Frontal cortex (tissue), 4 donors: ENCODE results near the gene SMIM32. TPM values are rescaled to one million over a fixed set of nuclear protein-coding genes. Genes with fewer than 3 reads are reported as not detected.

ENCODE experiments used
- DNase-seq, 2 donors: peaks; one replicate each; pipeline ENCODE4 v3.0.0; 2012; ENCODE audit warnings: low spot score in 2 of 2
- FAIRE-seq: peaks from 2 replicates; lab custom pipeline; 2012; peaks lifted over from hg19 to GRCh38; lab: Jason Lieb, UNC
- total RNA-seq: library from RNA; depleted of rRNA; stranded (reverse); fragments of >200 nt; gene quantifications from one replicate; pipeline ENCODE4 v1.2.3, GENCODE V29; 2014
- donor health status: control.
- donor health status: control.
- donor health status: control.

Gene SMIM32
- total RNA-seq, 1 donor from 2014 or later: 2.4 TPM

DNA sequence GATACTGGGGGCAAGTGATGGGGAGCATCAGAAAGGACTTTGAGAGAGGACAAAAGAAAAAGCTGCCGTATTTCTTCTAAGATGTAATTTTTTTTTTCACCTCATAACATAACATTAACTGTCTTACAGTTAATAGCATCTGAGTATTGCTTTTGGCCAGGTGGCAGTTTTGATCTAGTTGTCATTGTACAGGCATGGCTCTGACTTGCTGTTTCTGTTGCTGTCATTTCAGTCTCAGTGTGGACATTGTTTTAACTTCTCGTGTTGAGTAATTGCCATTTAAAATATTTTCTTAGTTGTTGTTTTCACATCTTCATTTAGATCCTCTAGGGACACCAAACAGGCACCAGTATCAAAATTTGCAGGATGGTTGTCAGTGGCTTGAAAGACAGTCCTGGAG, 47.9 kb downstream of the SMIM32 start:
- no peak for FAIRE-seq
- DNase-seq: no peak

GRCh38 chr5:136143763-136144162, 49.2 kb downstream of the SMIM32 start:
- FAIRE-seq: no peak

GRCh38 chr5:136143312-136143711, 49.6 kb downstream of the SMIM32 start:
- DNase-seq (no peak), FAIRE-seq (no peak)

More at GRCh38 chr5:136143763-136144162, 49.2 kb downstream of the SMIM32 start:
- DNase-seq: no peak

DNA sequence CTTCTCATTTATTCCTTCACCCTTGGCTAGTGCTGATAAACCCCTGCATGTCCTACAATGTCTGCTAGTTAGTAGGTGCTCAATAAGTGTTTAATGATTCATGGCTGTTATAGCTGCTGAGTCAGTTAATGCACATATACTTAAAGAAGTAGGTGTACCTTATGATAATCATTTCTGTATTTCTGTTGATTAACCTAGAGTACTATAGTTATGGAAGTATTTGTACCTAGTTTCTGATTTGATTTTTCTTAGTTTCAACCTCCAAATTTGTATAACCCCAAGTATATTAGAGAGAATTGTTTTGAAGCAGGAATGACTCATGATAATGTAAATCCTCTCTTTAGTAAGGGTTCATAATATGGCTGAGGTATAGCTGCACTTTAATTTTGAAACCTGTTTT, 51.4 kb downstream of the SMIM32 start:
- no peak for DNase-seq
- FAIRE-seq: no peak

Other genes with a start within 250 kb of the SMIM32 start
- gene LECT2, start 238.2 kb downstream of the SMIM32 start, total RNA-seq: not detected
- gene TGFBI, start 164.2 kb downstream of the SMIM32 start, total RNA-seq: 4.9 TPM
- gene SMAD5, start 60.3 kb downstream of the SMIM32 start, total RNA-seq: 27.7 TPM
- gene TRPC7, start 172.4 kb upstream of the SMIM32 start, total RNA-seq: 2.0 TPM